HepG2 (cell line): ENCODE results near the gene ABCA4.

Source experiments
- HNRNPUL1 ChIP-seq: fragments of 200-400 bp; formaldehyde crosslinking; IDR thresholded peaks from 2 replicates; pipeline ENCODE4 v1.6.1; 2017; ENCODE audit warnings: low read depth, mild to moderate bottlenecking, low read length, moderate library complexity
- HOMEZ ChIP-seq: IDR thresholded peaks from 2 replicates; pipeline ENCODE4 v1.6.1; 2016; ENCODE audit warnings: low read depth
- POLR2AphosphoS2 ChIP-seq: IDR thresholded peaks from 2 replicates; pipeline ENCODE4 v1.6.1; 2011; ENCODE audit warnings: low read depth, low read length, improper control_type of control experiment
- TSC22D2 ChIP-seq: sonication (generic); formaldehyde crosslinking; IDR thresholded peaks from 2 replicates; pipeline ENCODE4 v1.5.1; 2020; ENCODE audit warnings: missing genetic modification reagents, mild to moderate bottlenecking, borderline replicate concordance
- ZNF446 ChIP-seq: sonication (generic); formaldehyde crosslinking; IDR thresholded peaks from 2 replicates; pipeline ENCODE4 v1.5.0; 2020; ENCODE audit warnings: mild to moderate bottlenecking, missing genetic modification reagents
- TF ChIP-seq, protein P1 (sequence below): sonication (generic); formaldehyde crosslinking; IDR thresholded peaks from 2 replicates; pipeline ENCODE4 v1.5.0; 2020; ENCODE audit warnings: mild to moderate bottlenecking, missing genetic modification reagents, moderate library complexity
- TF ChIP-seq, protein P2 (sequence below): IDR thresholded peaks from 2 replicates; pipeline ENCODE4 v1.6.1; 2016; ENCODE audit warnings: low read depth, borderline replicate concordance

GRCh38 chr1:94121411-94121821 lies 468 bp upstream of the ABCA4 start:
- TF ChIP-seq TSC22D2 (CRISPR knock-in tag) (no peak), HOMEZ (CRISPR knock-in tag) (no peak), POLR2AphosphoS2 (no peak), HNRNPUL1 (no peak), ZNF446 (CRISPR knock-in tag) (no peak)
- TF ChIP-seq, protein P1, sequence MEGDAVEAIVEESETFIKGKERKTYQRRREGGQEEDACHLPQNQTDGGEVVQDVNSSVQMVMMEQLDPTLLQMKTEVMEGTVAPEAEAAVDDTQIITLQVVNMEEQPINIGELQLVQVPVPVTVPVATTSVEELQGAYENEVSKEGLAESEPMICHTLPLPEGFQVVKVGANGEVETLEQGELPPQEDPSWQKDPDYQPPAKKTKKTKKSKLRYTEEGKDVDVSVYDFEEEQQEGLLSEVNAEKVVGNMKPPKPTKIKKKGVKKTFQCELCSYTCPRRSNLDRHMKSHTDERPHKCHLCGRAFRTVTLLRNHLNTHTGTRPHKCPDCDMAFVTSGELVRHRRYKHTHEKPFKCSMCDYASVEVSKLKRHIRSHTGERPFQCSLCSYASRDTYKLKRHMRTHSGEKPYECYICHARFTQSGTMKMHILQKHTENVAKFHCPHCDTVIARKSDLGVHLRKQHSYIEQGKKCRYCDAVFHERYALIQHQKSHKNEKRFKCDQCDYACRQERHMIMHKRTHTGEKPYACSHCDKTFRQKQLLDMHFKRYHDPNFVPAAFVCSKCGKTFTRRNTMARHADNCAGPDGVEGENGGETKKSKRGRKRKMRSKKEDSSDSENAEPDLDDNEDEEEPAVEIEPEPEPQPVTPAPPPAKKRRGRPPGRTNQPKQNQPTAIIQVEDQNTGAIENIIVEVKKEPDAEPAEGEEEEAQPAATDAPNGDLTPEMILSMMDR (CRISPR knock-in tag): no peak
- TF ChIP-seq, protein P2, sequence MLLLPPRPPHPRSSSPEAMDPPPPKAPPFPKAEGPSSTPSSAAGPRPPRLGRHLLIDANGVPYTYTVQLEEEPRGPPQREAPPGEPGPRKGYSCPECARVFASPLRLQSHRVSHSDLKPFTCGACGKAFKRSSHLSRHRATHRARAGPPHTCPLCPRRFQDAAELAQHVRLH: peak; percentile 39; the same call in 1 of the 2 replicates
